Measurements from ENCODE around the gene RANBP2.

GRCh38 chr2:108701806-108702205 lies 17.5 kb upstream of the RANBP2 start:
- TF ChIP-seq CTCF (conservative IDR thresholded peaks at IDR 0.05 in 1 of 2, IDR thresholded peaks at IDR 0.05 in 1 of 2; ENCODE audit: low read depth in 1 of 2, low read length in 2 of 2), result no peak
- no peak for TF ChIP-seq EZH2 (IDR thresholded peaks at IDR 0.05; ENCODE audit: low read length, missing control alignments)

Measured in fibroblast of lung (primary cell).